ENCODE results near the gene CARD9.
A peak's percentile ranks its signal among the peaks of the same experiment; 100 is the strongest.

The CARD9 gene

DNA sequence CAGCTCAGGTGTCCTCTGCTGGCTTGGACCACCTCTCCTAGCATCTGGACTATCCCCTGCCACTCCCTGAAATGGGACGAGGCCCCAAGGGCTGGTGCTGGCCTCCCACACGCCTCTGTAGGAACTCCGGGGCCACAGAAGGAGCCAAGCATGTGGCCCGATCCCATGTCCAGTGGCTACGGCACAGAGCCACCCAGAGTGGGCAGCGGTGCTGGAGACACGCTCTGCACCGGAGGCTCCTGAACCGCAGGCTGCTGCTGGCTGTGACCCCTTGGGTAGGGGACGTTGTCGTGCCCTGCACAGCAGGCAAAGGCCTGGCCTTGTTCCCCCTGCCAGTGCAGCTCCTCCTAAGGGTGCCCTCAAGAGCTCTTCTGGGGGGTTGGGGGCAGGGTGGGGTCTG lies 6.4 kb upstream of the CARD9 start:
- no peak for DNase-seq

DNA sequence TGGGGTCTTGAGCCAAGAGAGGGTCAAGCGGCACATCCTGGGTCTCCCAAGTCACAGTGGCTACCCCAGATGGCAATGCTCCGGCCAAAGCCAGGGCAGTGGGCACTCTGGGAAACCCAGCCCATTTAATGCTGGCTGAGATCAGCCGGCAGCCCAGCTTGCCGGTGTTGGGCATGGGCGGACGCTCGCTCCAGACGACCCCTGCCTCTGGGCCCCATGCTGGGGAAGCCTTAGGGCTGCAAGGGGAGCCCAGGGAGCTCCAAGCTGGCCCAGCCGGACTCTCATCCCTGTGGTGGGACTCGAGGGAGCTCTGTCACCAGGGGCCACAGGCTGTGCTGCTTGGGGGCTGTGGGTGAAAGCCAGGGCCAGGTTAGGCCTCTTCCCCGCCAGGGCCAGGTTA lies 5.9 kb upstream of the CARD9 start:
- DNase-seq: no peak

DNA sequence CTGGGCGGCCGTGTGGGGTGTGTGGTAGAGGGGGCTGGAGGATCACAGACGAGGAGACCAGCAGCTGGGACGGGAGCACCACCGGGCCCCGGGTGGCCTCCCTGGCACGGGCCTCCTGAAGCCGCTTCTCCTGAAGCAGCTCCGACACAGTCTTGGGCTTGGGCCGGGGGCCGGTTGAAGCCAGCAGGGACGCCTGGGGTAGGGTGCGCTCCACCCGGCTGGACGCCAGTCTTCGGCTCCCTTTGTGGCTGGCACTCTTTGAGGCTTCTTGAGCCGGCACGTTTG lies 5.5 kb upstream of the CARD9 start:
- no peak for DNase-seq

DNA sequence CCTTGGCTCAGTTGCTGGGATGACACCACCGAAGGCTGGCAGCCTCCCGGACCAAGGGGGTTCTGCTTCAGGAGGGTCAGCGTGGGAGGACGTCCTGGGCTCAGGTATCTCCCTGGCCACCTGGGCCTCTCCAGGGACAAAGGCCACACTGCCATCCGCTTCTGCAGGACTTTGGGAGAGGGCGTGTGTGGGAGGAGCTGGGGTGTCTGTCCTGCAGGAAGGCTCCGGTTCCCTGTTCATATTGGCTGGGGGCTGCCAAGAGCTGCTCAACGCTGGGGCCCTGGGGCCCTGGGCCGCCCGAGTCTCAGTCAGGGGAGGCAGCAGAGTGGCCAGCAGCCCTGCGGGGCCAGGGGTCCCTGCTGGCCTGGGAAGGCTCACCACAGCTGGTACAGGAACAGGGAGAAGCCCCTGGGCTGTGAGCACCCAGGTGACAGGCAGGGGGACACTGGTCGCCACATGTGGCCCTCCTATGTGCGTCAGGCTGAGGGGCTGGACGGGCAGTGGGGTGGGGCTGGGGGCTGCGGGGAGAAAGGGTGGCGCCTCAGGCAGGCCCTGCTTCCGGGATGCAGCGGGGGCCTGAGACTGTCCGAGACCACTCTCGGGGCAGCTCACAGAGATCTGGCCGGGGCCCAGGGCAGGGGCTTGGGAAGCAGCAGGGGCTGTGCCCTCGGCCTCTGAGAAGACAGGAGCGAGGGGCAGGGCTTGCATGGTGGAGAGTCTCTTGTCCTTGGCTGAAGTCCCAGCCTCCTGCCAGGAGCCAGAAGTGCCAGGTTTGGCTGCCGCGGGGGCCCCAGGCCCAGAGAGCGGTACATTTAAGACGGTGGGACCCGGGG lies 4.9 kb upstream of the CARD9 start:
- DNase-seq: no peak

DNA sequence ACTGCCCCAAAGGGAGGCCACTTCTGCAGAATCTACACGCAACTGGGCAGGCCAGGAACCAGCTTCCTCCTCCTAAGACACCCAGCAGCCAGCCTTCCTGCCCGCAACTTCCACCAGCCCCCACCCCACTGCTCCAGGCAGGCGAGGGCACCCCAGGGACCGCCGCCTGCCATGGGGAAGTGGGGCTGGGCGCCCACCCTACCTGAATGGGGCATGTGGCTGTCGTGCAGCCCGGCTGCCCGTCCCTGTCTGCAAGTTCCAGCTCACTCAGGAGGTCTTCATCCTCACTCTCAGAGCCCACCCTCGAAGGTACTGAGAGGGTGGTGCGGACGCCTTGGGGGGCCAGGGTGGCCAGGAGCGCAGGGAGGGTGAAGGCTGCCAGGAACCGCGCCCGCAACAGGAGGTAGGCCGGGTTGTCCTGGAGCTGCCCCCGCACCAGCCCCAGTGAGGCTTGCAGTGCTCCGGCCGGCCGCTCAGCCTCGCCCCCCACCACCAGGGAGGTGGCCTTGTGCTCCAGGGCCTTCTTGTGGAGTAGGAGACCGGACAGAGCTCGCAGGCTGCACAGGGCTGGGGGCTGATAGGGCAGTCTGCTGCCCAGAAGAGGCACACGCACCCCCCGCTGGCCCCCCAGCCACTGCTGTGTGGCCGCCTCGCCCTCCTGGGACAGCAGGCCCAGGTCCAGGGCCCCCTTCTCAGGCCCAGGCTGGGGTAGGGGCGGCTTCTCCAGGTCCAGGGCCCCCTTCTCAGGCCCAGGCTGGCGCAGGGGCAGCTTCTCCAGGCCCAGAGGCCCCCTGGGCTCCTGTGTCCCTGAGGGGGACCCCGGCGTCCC lies 4.1 kb upstream of the CARD9 start:
- DNase-seq: no peak

DNA sequence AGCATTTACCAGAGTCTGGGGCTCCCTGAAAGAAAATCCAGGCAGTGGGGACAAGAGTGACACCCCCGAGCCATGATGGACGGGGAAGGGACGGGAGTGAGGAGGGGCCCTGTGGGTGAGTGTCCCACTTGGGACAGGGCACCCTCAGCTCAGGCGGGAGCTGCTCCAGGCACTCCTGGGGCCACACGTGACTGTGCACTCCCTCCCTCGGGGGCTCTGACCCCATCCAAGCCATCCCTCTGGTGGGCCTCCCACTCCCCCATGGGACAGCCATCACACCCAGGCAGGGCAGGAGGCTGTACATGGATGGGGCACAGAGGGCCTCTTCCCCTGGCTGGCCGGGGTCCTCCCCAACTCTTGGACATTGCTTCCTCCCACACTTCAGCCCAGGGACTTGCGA lies 3.0 kb upstream of the CARD9 start:
- DNase-seq: no peak

DNA sequence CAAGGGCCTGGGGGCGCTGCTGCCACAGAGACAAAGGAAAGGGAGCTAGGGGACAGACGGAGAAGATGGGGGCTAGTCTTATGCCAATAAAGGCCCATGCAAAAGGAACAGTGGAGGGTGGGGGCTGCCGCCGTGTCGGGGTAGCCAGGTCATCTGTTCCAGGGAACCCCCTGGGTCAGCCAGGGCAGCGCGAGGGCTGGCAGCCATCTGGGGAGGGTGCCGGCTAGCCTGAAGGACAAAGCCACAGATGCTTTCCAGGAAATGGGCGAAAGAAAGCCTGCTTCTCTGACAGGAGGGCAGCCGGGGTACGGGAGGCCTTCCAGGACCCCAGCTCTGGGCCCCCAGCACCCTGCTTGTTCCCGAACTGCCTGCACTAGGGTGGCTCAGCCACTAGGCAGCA lies 1.6 kb upstream of the CARD9 start:
- DNase-seq: no peak

DNA sequence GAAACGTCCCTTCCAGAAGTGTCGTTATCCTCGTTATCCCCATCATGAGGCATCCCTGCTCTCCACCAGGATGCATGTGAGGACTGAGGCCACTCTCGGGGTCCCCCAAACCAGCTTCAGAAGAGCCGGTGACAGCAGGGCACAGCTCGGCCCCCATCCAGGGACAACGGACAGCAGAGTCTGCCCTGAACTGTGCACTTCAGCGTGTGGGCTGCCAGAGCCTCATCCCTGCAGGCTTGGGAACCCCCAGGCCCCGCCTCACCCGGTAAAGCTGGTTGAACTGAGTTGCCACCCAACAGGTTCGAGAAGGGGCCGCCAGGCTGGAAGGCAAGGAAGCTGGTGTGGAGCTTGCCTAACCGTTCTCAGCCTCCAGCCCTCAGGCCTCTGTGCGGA lies 710 bp upstream of the CARD9 start:
- DNase-seq: no peak

DNA sequence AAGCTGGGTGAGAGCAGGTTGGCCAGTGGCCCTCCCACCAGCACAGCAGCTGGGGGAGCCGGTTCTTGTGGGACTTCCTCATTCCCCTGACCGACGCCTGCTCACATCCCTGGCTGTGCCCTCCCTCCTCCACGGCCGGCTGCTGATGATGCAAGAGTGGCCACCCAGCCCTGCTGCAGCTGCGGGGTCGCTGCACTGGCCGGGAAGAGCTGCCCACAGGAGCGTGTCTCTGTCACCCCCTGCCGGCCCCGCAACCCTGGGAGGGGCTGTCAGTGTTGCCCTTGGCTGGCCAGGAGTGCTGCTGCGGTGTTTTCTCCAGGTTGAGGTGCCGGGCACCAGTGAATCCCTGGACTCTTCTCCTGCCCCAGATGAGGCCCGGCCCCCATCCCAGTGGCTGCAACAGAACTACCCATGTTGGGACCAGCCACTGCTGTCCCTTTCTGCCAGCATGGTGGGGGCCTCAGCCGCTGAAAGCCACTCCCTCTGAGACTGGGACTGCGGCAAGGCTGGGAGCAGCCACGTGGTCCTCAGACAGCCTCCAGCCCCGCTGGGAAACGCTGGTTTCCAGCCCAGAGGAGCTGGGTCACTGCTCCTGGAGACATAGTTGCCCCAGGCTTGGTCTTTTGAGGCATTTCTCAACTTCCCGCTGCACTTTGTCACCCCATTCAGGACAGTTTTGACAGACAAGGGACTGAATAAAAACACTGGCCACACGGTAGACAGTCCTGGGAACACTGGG lies 739 bp downstream of the CARD9 start:
- no peak for DNase-seq

DNA sequence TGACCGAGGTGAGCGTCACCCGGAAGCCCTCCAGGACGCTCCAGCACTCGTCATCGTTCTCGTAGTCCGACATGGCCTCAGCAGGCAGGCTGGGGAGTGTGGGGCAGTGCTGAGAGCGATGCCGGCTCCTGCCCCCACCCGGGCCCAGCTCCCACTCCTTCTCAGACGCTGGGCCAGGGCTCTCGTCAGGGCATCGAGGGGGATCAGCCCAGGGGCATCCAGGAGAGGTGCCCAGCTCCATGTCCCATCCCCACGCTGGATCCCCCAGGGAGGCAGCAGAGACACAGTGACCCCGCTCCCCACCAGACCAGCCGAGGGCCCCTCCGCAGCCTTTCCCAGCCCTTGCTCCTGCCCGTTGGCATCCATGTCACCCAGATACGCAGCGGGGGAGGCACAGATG lies 1.5 kb downstream of the CARD9 start:
- no peak for DNase-seq

DNA sequence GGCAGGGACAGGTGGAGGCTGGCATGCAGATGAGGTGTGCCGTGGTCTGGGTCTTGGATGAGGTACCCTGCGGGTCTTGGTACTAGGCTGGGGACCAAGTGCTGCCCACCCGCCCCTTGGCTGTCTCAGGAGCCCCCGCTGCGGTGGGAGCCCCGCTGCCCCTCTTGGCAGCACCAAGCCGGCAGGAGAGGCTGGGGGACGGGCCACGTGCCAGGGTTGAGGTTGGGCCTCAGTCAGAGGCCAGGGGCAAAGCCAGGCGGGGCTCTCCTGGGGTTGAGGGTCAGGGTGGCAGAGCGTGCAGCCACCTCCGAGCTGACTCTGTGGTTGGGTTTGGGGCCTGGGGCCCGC lies 2.0 kb downstream of the CARD9 start:
- DNase-seq: no peak

DNA sequence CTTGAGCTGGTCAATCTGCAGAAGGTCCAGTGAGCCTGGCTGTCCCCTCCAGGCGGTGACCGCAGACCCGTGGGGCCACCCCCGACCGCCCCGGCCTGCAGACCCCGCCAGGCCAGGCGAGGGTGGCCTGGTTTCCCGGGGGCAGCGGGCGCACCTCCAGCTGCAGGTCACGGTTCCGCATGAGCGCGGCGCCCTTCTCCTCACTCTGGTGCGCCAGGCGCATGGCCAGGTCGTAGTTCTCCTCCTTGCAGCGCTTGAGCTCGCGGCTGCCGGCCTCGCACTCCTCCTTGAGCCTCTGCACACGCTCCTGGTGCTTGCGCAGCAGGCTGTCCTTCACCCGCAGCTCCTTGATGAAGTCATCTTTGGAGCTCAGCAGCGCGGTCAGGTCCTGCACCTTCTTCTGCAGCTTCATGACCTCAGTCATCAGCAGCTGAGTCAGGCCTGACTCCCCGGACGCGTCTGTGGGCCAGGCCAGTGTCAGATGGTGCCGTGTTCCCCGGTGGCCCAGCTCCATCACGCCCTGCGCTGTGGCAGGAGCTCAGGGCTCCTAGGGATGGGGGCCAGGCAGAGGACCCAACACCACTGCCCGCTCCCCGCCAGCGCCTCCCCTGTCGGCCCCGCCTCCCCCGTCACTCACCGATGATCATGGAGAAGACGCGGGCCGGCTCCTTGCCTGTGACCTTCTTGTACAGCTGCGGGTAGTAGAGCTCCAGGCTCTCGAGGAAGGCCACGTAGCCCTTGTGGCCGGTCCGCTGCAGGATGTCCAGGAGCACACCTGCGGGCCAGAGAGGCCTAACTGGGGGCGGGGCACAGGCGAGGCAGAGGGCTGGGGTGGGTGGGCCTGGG lies 2.6 kb downstream of the CARD9 start:
- no peak for DNase-seq

DNA sequence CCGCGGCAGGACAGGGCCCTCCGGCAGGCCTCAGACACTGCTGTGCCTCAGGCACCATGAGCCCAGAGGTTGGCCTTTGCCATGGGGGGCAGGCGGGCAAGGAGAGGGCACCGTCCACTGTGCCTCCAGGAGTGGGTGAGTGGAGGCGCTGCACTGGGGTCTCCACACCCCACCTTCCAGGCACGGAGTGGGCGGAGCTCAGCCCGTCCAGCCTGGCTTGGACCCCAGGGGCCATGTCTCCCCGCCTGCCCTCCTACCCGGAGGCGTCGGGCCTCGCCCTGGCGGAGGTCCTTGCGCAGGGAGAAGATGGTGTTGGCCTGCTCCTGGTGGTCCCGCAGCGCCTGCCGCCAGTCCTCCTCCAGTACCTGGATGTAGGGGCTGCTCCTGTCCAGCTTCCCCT lies 3.4 kb downstream of the CARD9 start:
- no peak for DNase-seq

DNA sequence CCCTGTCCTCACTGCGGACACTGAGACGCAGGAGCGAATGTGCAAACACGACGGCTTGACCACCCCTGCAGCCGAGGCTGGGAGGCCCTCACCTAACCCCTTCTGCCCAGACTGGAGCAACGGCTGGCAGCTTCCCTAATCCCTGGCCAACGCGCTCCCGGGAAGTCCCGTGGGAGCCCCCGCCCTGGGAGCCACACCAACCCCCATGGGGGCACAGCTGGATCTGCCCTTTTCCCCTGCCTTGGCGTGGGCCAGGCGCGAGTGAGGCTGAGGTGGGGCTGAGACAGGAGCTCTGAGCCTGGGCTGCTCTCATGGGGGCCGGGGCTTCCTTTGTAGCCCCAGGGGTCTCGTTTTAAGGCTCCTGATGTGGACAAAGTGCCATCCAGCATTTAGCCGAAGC lies 5.3 kb downstream of the CARD9 start:
- DNase-seq: no peak

DNA sequence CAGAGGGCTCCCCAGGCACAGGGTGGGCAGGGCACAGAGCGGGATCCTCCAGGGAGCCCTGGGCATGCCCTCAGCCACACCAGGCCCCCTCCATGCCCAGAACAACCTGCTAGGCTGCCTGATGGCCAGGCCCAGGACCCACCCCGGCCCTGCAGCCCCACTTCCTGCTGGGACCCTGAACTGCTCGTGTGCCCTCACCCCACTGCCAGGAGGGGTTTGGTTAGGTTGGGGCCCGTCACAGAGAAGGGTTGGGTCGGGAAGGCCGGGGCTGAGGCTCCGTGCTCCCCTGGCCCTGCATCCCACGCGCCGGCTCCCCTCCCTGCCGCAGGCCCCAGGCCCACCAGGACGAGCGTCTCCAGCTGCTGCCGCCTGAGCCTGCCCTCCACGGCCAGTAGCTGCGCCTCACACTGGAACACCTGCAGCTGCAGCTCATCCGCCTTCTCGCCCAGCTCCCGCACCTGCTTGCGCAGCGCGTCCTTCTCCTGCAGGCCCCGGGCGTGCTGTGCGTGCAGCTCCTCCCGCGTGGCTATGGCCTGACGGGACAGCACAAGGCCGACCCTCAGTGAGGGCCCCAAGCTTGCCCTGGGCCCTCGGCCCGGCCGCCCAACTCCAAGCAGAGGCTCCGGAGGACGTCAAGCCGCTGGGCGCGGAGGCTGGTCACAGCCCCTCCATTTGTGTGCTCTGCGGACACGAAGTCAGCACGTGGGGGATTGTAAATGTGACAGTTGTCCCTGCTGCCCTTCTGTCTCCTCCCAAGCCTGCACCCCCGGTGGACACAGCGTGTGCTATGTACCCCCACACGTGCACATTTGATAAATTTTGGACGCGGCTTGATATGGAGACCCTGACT lies 5.9 kb downstream of the CARD9 start:
- DNase-seq: no peak

DNA sequence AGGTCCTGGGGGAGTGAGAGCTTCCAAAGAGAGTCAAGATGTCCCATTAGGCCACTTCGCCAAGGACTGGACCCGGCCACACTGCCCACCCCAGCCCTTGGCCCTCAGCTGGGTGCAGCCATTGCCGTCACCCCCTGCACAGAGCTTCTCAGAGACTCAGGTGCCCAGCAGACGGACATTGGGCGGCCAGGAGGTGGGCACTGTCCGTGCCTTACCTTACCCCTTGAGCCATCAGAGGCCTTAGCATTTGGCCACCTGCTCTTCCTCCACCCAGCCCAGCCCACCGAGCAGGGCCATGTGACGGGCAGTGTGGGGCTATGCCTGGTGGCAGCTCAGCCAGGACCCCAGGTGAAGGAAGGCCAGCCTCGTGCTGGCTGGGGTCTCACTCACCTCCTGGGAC lies 6.6 kb downstream of the CARD9 start:
- DNase-seq: no peak

DNA sequence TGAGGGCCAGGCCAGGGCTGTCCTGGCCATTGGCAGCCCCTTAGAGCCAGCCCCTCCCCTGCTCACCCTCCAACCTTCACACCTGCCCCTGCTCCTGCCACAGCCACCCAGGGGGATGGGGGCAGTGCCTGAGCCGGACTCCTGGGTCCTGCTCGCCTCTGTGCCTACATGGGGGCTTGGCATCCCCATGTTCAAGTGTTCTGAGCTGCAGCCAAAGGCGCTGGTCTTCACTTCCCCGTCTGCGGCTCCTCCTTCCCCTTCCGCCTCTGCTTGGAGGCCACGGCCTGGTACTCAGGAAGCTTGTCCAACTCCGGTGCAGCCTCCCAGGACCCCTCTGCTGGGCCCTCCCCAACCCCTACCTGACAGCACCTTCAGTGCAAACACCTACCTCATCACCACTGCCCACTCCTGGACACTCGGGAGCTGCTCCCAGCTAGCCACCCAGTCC lies 7.7 kb downstream of the CARD9 start:
- DNase-seq: no peak

DNA sequence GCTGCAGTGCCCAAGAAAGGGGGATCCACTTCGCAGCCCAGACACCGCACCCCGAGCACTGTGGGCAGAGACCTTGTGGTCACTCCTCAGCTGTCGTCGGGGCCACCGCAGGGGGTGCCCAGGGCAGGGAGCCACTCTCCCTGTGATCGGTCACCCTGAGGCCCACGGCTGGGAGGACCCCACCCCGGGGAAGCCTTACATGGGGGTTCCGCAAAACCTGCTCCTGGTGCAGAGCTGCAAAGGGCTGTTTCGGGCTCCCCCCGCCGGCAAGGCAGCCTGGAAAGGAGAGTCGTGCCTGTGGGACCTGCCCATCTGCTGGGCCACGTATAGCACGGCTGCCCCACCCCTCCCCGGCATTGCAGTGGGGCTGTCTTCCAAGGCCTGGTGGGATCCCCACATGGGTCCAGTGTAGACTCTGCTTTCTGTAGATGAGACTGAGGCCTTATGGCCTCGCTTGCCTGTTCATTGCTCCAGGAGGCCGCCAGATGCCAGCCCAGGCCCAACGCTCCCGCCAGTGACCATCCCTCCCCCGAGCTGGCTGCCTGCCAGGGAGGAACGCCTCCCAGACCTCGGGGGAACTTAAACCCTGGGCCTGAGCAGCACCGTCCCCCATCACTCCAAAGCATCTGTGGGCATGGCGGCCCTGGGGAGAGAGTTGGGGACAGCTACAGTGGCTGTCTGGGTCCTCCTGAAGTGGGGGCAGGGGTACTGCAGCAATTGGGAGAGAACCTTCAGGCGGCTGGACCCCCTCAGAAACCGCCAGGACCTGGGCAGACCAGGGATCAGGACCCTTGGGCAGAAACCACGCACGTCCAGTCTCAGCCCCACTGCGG lies 8.3 kb downstream of the CARD9 start:
- peak; percentile 16 for DNase-seq

DNA sequence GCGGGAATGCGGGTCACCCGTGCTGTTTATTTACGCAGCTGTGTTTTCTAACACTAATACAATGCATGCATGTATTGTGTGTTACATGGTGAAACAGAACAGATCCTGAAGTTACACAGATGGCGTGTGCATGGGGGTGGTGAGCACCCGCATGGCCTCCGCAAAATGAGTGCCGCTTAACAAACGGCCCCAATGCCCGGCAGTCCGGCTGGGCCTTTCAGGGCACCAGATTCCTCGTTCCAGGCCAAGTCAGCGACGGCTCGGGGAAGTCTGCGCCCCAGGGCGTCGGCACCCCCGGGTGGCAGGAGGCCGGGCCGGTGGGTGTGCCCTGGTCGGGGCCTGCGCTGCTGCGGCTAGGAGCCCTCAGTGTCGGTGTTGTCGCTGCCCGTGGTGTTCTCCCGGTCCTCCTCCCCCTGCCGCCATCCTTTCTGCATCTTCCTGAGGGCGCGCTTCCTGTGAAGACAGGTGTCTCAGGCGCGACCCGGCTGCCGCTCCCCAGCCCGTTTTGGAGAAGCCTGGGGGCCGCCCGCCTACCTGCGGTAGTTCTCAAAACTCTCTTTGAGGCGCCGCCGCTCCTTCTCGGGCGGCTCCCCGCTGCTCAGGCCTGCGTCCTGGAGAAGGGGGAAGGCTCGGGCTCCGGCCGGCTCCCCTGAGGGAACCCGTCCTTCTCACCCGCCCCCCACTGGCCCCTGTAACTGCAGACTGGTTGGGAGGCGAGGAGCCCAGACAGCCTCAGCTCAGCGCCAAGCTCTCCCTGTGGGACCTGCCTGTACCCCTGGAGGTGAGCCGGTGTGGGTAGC lies 9.3 kb downstream of the CARD9 start:
- no peak for DNase-seq
